Neutrophil (primary cell): Measurements from ENCODE around the gene ADCY10.

Experiments used
- H3K27ac ChIP-seq: fragments of 200-600 bp; sonication (generic); 2 replicates; pipeline ENCODE4 v1.5.1; 2016; ENCODE audit warnings: mild to moderate bottlenecking, moderate library complexity
- H3K27me3 ChIP-seq: fragments of 200-600 bp; sonication (generic); 2 replicates; pipeline ENCODE4 v1.6.0; 2016; ENCODE audit warnings: mild to moderate bottlenecking
- H3K36me3 ChIP-seq: fragments of 200-600 bp; sonication (generic); 2 replicates; pipeline ENCODE4 v1.5.1; 2017
- H3K4me1 ChIP-seq, 2 experiments: fragments of 200-600 bp in 1 of 2; sonication (generic) in 1 of 2; 1 replicate in 1 of 2; 2 replicates in 1 of 2; pipeline versions ENCODE4 v1.5.1 to v1.6.1; 2013 to 2016; ENCODE audit warnings: low read depth in 1 of 2, low read length in 1 of 2, mild to moderate bottlenecking in 1 of 2, moderate library complexity in 1 of 2; ENCODE audit not compliant: control insufficient read depth in 1 of 2, insufficient read depth in 1 of 2
- H3K4me3 ChIP-seq, 2 experiments: fragments of 200-600 bp in 1 of 2; sonication (generic) in 1 of 2; 1 replicate in 1 of 2; 2 replicates in 1 of 2; pipeline ENCODE4 v1.5.1; 2013 to 2016; ENCODE audit warnings: low read depth in 1 of 2, low read length in 1 of 2, mild to moderate bottlenecking in 1 of 2, moderate library complexity in 1 of 2
- H3K9me3 ChIP-seq: fragments of 200-600 bp; sonication (generic); 2 replicates; pipeline ENCODE4 v1.5.1; 2016
- CTCF ChIP-seq: fragments of 200-600 bp; sonication (generic); IDR thresholded peaks from 2 replicates; pipeline ENCODE4 v1.5.1; 2016; ENCODE audit warnings: antibody characterized with exemption

Gene ADCY10

GRCh38 chr1:167802235-167802634 lies 111.7 kb downstream of the ADCY10 start:
- Histone ChIP-seq H3K27ac (no peak overlapping the region), H3K36me3 (no peaks in the 10 kb centered on the region), H3K4me3 (no peak overlapping the region), H3K4me1 (peaks cover 8 to 19% of the 10 kb centered on the region in 2 experiments), H3K9me3 (no peaks in the 10 kb centered on the region), H3K27me3 (no peaks in the 10 kb centered on the region)
- TF ChIP-seq CTCF = no peak

GRCh38 chr1:167800251-167800650 lies 113.7 kb downstream of the ADCY10 start:
- no peaks in the 10 kb centered on the region for H3K9me3 ChIP-seq
- no peaks in the 10 kb centered on the region for H3K27me3 ChIP-seq
- H3K36me3 ChIP-seq = no peaks in the 10 kb centered on the region
- no peak overlapping the region for H3K4me3 ChIP-seq
- no peak overlapping the region for H3K27ac ChIP-seq
- H3K4me1 ChIP-seq = peaks cover 8 to 18% of the 10 kb centered on the region in 2 experiments
- TF ChIP-seq CTCF = no peak

- Histone ChIP-seq H3K4me3 (no peak overlapping the region), H3K27me3 (no peaks in the 10 kb centered on the region), H3K9me3 (no peaks in the 10 kb centered on the region), H3K27ac (no peak overlapping the region), H3K4me1 (peaks cover 6 to 13% of the 10 kb centered on the region in 2 experiments), H3K36me3 (no peaks in the 10 kb centered on the region)
- no peak for TF ChIP-seq CTCF
These were observed 114.2 kb downstream of the ADCY10 start for GRCh38 chr1:167799747-167800146.

GRCh38 chr1:167798952-167799351 lies 115.0 kb downstream of the ADCY10 start:
- Histone ChIP-seq H3K4me1 (peaks cover 6 to 10% of the 10 kb centered on the region in 2 experiments), H3K4me3 (no peak overlapping the region), H3K9me3 (no peaks in the 10 kb centered on the region), H3K36me3 (no peaks in the 10 kb centered on the region), H3K27ac (no peak overlapping the region), H3K27me3 (no peaks in the 10 kb centered on the region)
- TF ChIP-seq CTCF = no peak

- Histone ChIP-seq H3K4me3 (no peak overlapping the region), H3K27me3 (no peaks in the 10 kb centered on the region), H3K27ac (no peak overlapping the region), H3K4me1 (no peaks in the 10 kb centered on the region), H3K36me3 (no peaks in the 10 kb centered on the region), H3K9me3 (no peaks in the 10 kb centered on the region)
- no peak for TF ChIP-seq CTCF
These were observed 116.9 kb downstream of the ADCY10 start for GRCh38 chr1:167797015-167797414.
